H1 (cell line): ENCODE data around the gene FOXN3. TPM values are rescaled to one million over a fixed set of nuclear protein-coding genes. Genes with fewer than 3 reads are reported as not detected.

Experiments used
- CTCF ChIA-PET: fragments of 300-600 bp; sonication (Branson Sonifier 250); formaldehyde crosslinking; loops from one replicate; lab custom pipeline; 2021; ENCODE audit not compliant: partially characterized antibody; lab: Charles Lee
- POLR2A ChIA-PET: fragments of 300-600 bp; sonication (Branson Sonifier 250); formaldehyde crosslinking; loops from one replicate; lab custom pipeline; 2021; ENCODE audit warnings: inconsistent platforms; ENCODE audit not compliant: partially characterized antibody; lab: Charles Lee
- DNase-seq, 2 experiments: peaks; one replicate each; pipeline versions ENCODE4 v3.0.0 to v3.0.0-alpha.2; 2010 to 2022; ENCODE audit warnings: low spot score in 2 of 2, low read depth in 1 of 2, mixed read lengths in 1 of 2
- FAIRE-seq: peaks from 2 replicates; lab custom pipeline; 2011; peaks lifted over from hg19 to GRCh38; lab: Jason Lieb, UNC
- H2AFZ ChIP-seq: 2 replicates; pipeline ENCODE4 v1.8.1; 2012; ENCODE audit warnings: low read length, inconsistent platforms
- H2AK5ac ChIP-seq: 2 replicates; pipeline ENCODE4 v1.6.1; 2013; ENCODE audit warnings: low read depth, low read length
- H2BK120ac ChIP-seq: replicated peaks from 2 replicates; pipeline ENCODE3; 2013; ENCODE audit warnings: low read depth, low read length, inconsistent platforms
- H2BK12ac ChIP-seq: 2 replicates; pipeline ENCODE4 v1.6.1; 2013; ENCODE audit warnings: low read depth, low read length
- H2BK15ac ChIP-seq: 2 replicates; pipeline ENCODE4 v1.6.1; 2013; ENCODE audit warnings: low read length
- H2BK20ac ChIP-seq: 2 replicates; pipeline ENCODE4 v1.6.1; 2013; ENCODE audit warnings: low read length
- H2BK5ac ChIP-seq: 2 replicates; pipeline ENCODE4 v1.6.1; 2013; ENCODE audit warnings: low read depth, low read length
- H3K14ac ChIP-seq: 2 replicates; pipeline ENCODE4 v1.6.1; 2013; ENCODE audit warnings: inconsistent platforms; ENCODE audit not compliant: insufficient read length
- H3K18ac ChIP-seq: 2 replicates; pipeline ENCODE4 v1.6.1; 2013; ENCODE audit warnings: low read length; ENCODE audit errors: extremely low read depth
- H3K23ac ChIP-seq: 2 replicates; pipeline ENCODE4 v1.6.1; 2013; ENCODE audit warnings: inconsistent platforms; ENCODE audit not compliant: insufficient read length
- H3K23me2 ChIP-seq: 2 replicates; pipeline ENCODE4 v1.6.1; 2013; ENCODE audit warnings: low read depth, low read length
- H3K27ac ChIP-seq: 2 replicates; pipeline ENCODE4 v1.6.1; 2011; ENCODE audit warnings: low read depth, low read length, inconsistent platforms
- H3K27me3 ChIP-seq, 4 experiments: replicated peaks in 1 of 4; 1 replicate in 1 of 4; 2 replicates in 3 of 4; pipeline versions ENCODE4 v1.6.1 to v1.8.1; 2011 to 2013; ENCODE audit warnings: low read length in 3 of 4, mild to moderate bottlenecking in 3 of 4, inconsistent platforms in 2 of 4, mixed read lengths in 2 of 4, moderate library complexity in 1 of 4; ENCODE audit not compliant: control insufficient read depth in 3 of 4, insufficient read depth in 3 of 4; ENCODE audit errors: extremely low read depth in 1 of 4
- H3K36me3 ChIP-seq, 4 experiments: 2 replicates each; pipeline versions ENCODE4 v1.6.1 to v1.8.1; 2011 to 2013; ENCODE audit warnings: mild to moderate bottlenecking in 4 of 4, low read length in 3 of 4, moderate library complexity in 2 of 4, control low read depth in 1 of 4, inconsistent platforms in 1 of 4; ENCODE audit not compliant: insufficient read depth in 4 of 4, control insufficient read depth in 2 of 4
- H3K4ac ChIP-seq: replicated peaks from 2 replicates; pipeline ENCODE3; 2013; ENCODE audit warnings: low read length, low read depth, mixed read lengths, inconsistent platforms; ENCODE audit not compliant: insufficient read length
- H3K4me1 ChIP-seq, 4 experiments: replicated peaks in 1 of 4; 1 replicate in 1 of 4; 2 replicates in 3 of 4; pipeline versions ENCODE4 v1.6.1 to v1.8.1; 2011 to 2013; ENCODE audit warnings: low read length in 3 of 4, inconsistent platforms in 2 of 4, mixed read lengths in 1 of 4; ENCODE audit not compliant: insufficient read depth in 4 of 4, control insufficient read depth in 3 of 4
- H3K4me2 ChIP-seq, 2 experiments: 2 replicates each; pipeline versions ENCODE4 v1.6.1 to v1.8.1; 2011 to 2013; ENCODE audit warnings: low read depth in 2 of 2, low read length in 2 of 2, control low read depth in 1 of 2, inconsistent platforms in 1 of 2, mild to moderate bottlenecking in 1 of 2; ENCODE audit not compliant: insufficient read depth in 1 of 2
- H3K4me3 ChIP-seq, 4 experiments: fragments of 200-600, 300-600 bp in 1 of 4; sonication (generic), shearing (Covaris generic), sonication (Bioruptor Twin) in 1 of 4; 2 replicates each; pipeline versions ENCODE4 v1.5.1 to v1.8.1; 2011 to 2016; ENCODE audit warnings: low read length in 4 of 4, low read depth in 3 of 4, control low read depth in 2 of 4, inconsistent platforms in 2 of 4, mild to moderate bottlenecking in 2 of 4, mixed read lengths in 1 of 4, moderate library complexity in 1 of 4; ENCODE audit not compliant: insufficient read depth in 2 of 4; ENCODE audit errors: extremely low read depth in 1 of 4
- H3K56ac ChIP-seq: replicated peaks from 2 replicates; pipeline ENCODE3; 2013; ENCODE audit warnings: low read depth, mild to moderate bottlenecking, mixed read lengths, low read length, inconsistent platforms; ENCODE audit not compliant: insufficient read length
- H3K79me1 ChIP-seq: 2 replicates; pipeline ENCODE4 v1.6.1; 2013; ENCODE audit warnings: low read depth, low read length, control low read depth
- H3K79me2 ChIP-seq, 2 experiments: 2 replicates each; pipeline versions ENCODE4 v1.6.1 to v1.8.1; 2012 to 2013; ENCODE audit warnings: low read length in 2 of 2, mild to moderate bottlenecking in 2 of 2, inconsistent platforms in 1 of 2; ENCODE audit not compliant: insufficient read depth in 2 of 2, control insufficient read depth in 1 of 2
- H3K9ac ChIP-seq, 4 experiments: replicated peaks in 1 of 4; 1 replicate in 1 of 4; 2 replicates in 3 of 4; pipeline versions ENCODE4 v1.6.1 to v1.8.1; 2011 to 2013; ENCODE audit warnings: low read depth in 3 of 4, low read length in 3 of 4, control low read depth in 2 of 4, mild to moderate bottlenecking in 2 of 4, moderate library complexity in 2 of 4, inconsistent platforms in 1 of 4; ENCODE audit errors: extremely low read depth in 1 of 4
- H3K9me3 ChIP-seq, 2 experiments: 2 replicates each; pipeline versions ENCODE4 v1.6.1 to v1.8.1; 2012 to 2013; ENCODE audit warnings: mild to moderate bottlenecking in 2 of 2, moderate library complexity in 2 of 2, control low read depth in 1 of 2, inconsistent platforms in 1 of 2, low read depth in 1 of 2, low read length in 1 of 2, mixed read lengths in 1 of 2; ENCODE audit not compliant: insufficient read depth in 2 of 2
- H4K20me1 ChIP-seq, 2 experiments: replicated peaks in 1 of 2; 2 replicates each; pipeline versions ENCODE3 to v1.8.1; 2011 to 2013; ENCODE audit warnings: inconsistent platforms in 2 of 2, low read length in 2 of 2, mild to moderate bottlenecking in 1 of 2; ENCODE audit not compliant: insufficient read depth in 2 of 2, control insufficient read depth in 1 of 2
- H4K5ac ChIP-seq: 2 replicates; pipeline ENCODE4 v1.6.1; 2013; ENCODE audit warnings: low read length, low read depth, mixed read lengths, inconsistent platforms; ENCODE audit not compliant: insufficient read length
- H4K8ac ChIP-seq: 2 replicates; pipeline ENCODE4 v1.8.0; 2013; ENCODE audit warnings: mild to moderate bottlenecking, moderate library complexity, low read length, inconsistent platforms; ENCODE audit not compliant: insufficient read depth; ENCODE audit errors: extremely low read depth
- H4K91ac ChIP-seq: replicated peaks from 2 replicates; pipeline ENCODE3; 2013; ENCODE audit warnings: low read length, mixed read lengths, inconsistent platforms; ENCODE audit not compliant: insufficient read length
- NANOG ChIP-seq: IDR thresholded peaks from 2 replicates; pipeline ENCODE4 v1.6.1; 2011; ENCODE audit warnings: low read length, low read depth, mild to moderate bottlenecking, inconsistent platforms; ENCODE audit not compliant: insufficient read depth, poor library complexity, severe bottlenecking
- SRF ChIP-seq: IDR thresholded peaks from 2 replicates; pipeline ENCODE4 v1.6.1; 2011; ENCODE audit warnings: mild to moderate bottlenecking, low read depth, low read length, moderate library complexity
- TBP ChIP-seq: IDR thresholded peaks from 2 replicates; pipeline ENCODE4 v1.6.1; 2011; ENCODE audit warnings: low read depth, low read length, improper control_type of control experiment
- WGBS, 2 experiments: shearing (Covaris generic) in 1 of 2; methylation state at CpG; one replicate each; pipeline versions ENCODE4 v1.1.6 to v1.1.7; 2013 to 2015; ENCODE audit warnings: low lambda C conversion rate in 2 of 2, mixed read lengths in 2 of 2, inconsistent platforms in 1 of 2, low coverage in 1 of 2, missing lambda C conversion rate in 1 of 2; ENCODE audit not compliant: insufficient replicate concordance in 2 of 2, insufficient coverage in 1 of 2, insufficient read length in 1 of 2; ENCODE audit errors: extremely low coverage in 1 of 2, missing lambda C conversion rate in 1 of 2; 5-methylcytosine and 5-hydroxymethylcytosine counted together
- polyA plus RNA-seq, 7 experiments: library from polyadenylated mRNA; depleted of rRNA in 3 of 7; stranded (reverse) in 5 of 7; unstranded in 2 of 7; fragments of >200 nt in 5 of 7; fragments of 200-250 nt in 2 of 7; gene quantifications; 1 replicate in 5 of 7; 2 replicates in 1 of 7; 4 replicates in 1 of 7; pipeline versions ENCODE4 v1.2.1 to v1.2.3, GENCODE V29; 2011 to 2013; ENCODE audit warnings: missing spikeins in 2 of 7, mixed read lengths in 2 of 7
- total RNA-seq: library from RNA; stranded (reverse); fragmentation: NEBNext Ultra II Directional; extraction: Animal tissue kit (Norgen Biotek cat#: 25700); gene quantifications from 2 replicates; pipeline ENCODE4 v1.2.1, GENCODE V29; 2021

FOXN3 gene
- total and polyA plus RNA-seq, 2 of the 8 experiments (the other 6 are each of a cell fraction or from before 2014, with no cell fraction given): 52.6 to 178 TPM

- 92% methylated on average over 3 of the region's 3 CpGs; no CpG with 5 or more reads in 1 of the 2 experiments for WGBS, 2 experiments
- ChIA-PET POLR2A (no interaction called here), CTCF (no interaction called here)
- Histone ChIP-seq H3K4ac (no peak overlapping the region), H4K91ac (no peak overlapping the region), H3K9ac (no peak overlapping the region), H3K18ac (no peak overlapping the region), H3K4me2 (no peak overlapping the region), H3K56ac (no peak overlapping the region), H3K36me3 (peaks cover 0 to 13% (median 2%) of the 10 kb centered on the region in 4 experiments; a peak in 3 of 8 replicates), H2BK5ac (no peak overlapping the region), H3K9me3 (no peaks in the 10 kb centered on the region), H4K20me1 (peaks cover 2 to 6% of the 10 kb centered on the region in 2 experiments), H3K4me1 (peaks cover 3 to 22% (median 19%) of the 10 kb centered on the region in 4 experiments), H2AFZ (no peak overlapping the region), H3K27ac (no peak overlapping the region), H2BK20ac (no peak overlapping the region), H3K79me1 (peaks cover 15% of the 10 kb centered on the region), H2BK15ac (no peak overlapping the region), H2AK5ac (no peak overlapping the region), H4K5ac (no peak overlapping the region), H3K23me2 (no peaks in the 10 kb centered on the region; the same call in 1 of the 2 replicates), H4K8ac (no peak overlapping the region), H3K79me2 (peaks cover 3 to 86% of the 10 kb centered on the region in 2 experiments; a peak in 3 of 4 replicates), H3K14ac (no peak overlapping the region), H3K4me3 (no peak overlapping the region), H3K23ac (no peak overlapping the region), H2BK12ac (no peak overlapping the region), H2BK120ac (no peak overlapping the region), H3K27me3 (no peaks in the 10 kb centered on the region)
- DNase-seq: no peak
- TF ChIP-seq NANOG: no peak
- no peak for TF ChIP-seq TBP
- TF ChIP-seq SRF: no peak
- FAIRE-seq: no peak
Measured at GRCh38 chr14:89288114-89288513, 128.9 kb downstream of the FOXN3 start.
